Liver (tissue), 9 donors: ENCODE measurements around the gene NUDC. TPM values are rescaled to one million over a fixed set of nuclear protein-coding genes. Genes with fewer than 3 reads are reported as not detected.

Experiments
- DNase-seq: peaks from one replicate; pipeline ENCODE4 v3.0.0-alpha.2; 2017; ENCODE audit warnings: low spot score
- H3K27ac ChIP-seq, 2 donors: one replicate each; pipeline ENCODE4 v1.7.0; 2013; ENCODE audit warnings: inconsistent platforms in 2 of 2, low read length in 2 of 2, control low read depth in 1 of 2, low read depth in 1 of 2, mild to moderate bottlenecking in 1 of 2
- H3K27me3 ChIP-seq, 4 donors: one replicate each; pipeline versions ENCODE4 v1.6.1 to v1.7.0; 2013; ENCODE audit warnings: low read length in 3 of 4, inconsistent platforms in 1 of 4, mild to moderate bottlenecking in 1 of 4, moderate library complexity in 1 of 4; ENCODE audit not compliant: control insufficient read depth in 4 of 4, insufficient read depth in 4 of 4
- H3K36me3 ChIP-seq, 4 donors: one replicate each; pipeline versions ENCODE4 v1.6.1 to v1.7.0; 2013; ENCODE audit warnings: low read length in 3 of 4, mild to moderate bottlenecking in 3 of 4, low read depth in 1 of 4, moderate library complexity in 1 of 4; ENCODE audit not compliant: control insufficient read depth in 4 of 4, insufficient read depth in 3 of 4
- H3K4me1 ChIP-seq, 4 donors: one replicate each; pipeline versions ENCODE4 v1.6.1 to v1.7.0; 2013; ENCODE audit warnings: low read length in 3 of 4, mild to moderate bottlenecking in 3 of 4, moderate library complexity in 1 of 4; ENCODE audit not compliant: control insufficient read depth in 4 of 4, insufficient read depth in 4 of 4
- H3K4me3 ChIP-seq, 3 donors: one replicate each; pipeline versions ENCODE4 v1.6.1 to v1.7.0; 2013; ENCODE audit warnings: low read length in 3 of 3, control low read depth in 1 of 3, low read depth in 1 of 3, mild to moderate bottlenecking in 1 of 3
- H3K9ac ChIP-seq, 2 donors: one replicate each; pipeline ENCODE4 v1.7.0; 2013; ENCODE audit warnings: low read length in 2 of 2, mild to moderate bottlenecking in 2 of 2, moderate library complexity in 2 of 2, control low read depth in 1 of 2, low read depth in 1 of 2
- H3K9me3 ChIP-seq, 4 donors: one replicate each; pipeline versions ENCODE4 v1.6.1 to v1.7.0; 2013; ENCODE audit warnings: low read length in 3 of 4; ENCODE audit not compliant: control insufficient read depth in 4 of 4
- EGR1 ChIP-seq, 2 donors: IDR thresholded peaks; 2 replicates each; pipeline ENCODE4 v1.6.1; 2016 to 2018; ENCODE audit warnings: antibody characterized with exemption in 2 of 2, low read depth in 2 of 2
- FOXA1 ChIP-seq: IDR thresholded peaks from 2 replicates; pipeline ENCODE4 v1.6.1; 2016; ENCODE audit warnings: antibody characterized with exemption
- FOXA2 ChIP-seq: IDR thresholded peaks from 2 replicates; pipeline ENCODE4 v1.6.1; 2016; ENCODE audit warnings: antibody characterized with exemption
- GABPA ChIP-seq, 2 donors: IDR thresholded peaks in 1 of 2; conservative IDR thresholded peaks in 1 of 2; 2 replicates each; pipeline ENCODE4 v1.6.1; 2016; ENCODE audit warnings: antibody characterized with exemption in 2 of 2, mild to moderate bottlenecking in 1 of 2, moderate library complexity in 1 of 2
- HNF4A ChIP-seq, 2 donors: conservative IDR thresholded peaks; 2 replicates each; pipeline ENCODE4 v1.6.1; 2016; ENCODE audit warnings: antibody characterized with exemption in 2 of 2, mild to moderate bottlenecking in 2 of 2
- HNF4G ChIP-seq: IDR thresholded peaks from 2 replicates; pipeline ENCODE4 v1.6.1; 2016; ENCODE audit warnings: antibody characterized with exemption
- JUND ChIP-seq, 2 donors: IDR thresholded peaks; 2 replicates each; pipeline ENCODE4 v1.6.1; 2016; ENCODE audit warnings: antibody characterized with exemption in 2 of 2
- NR2F2 ChIP-seq: IDR thresholded peaks from 2 replicates; pipeline ENCODE4 v1.6.1; 2016; ENCODE audit warnings: antibody characterized with exemption
- RAD21 ChIP-seq, 2 donors: IDR thresholded peaks; 2 replicates each; pipeline ENCODE4 v1.6.1; 2016; ENCODE audit warnings: antibody characterized with exemption in 2 of 2, mild to moderate bottlenecking in 2 of 2
- RXRA ChIP-seq, 2 donors: IDR thresholded peaks; 2 replicates each; pipeline ENCODE4 v1.6.1; 2017 to 2018; ENCODE audit warnings: antibody characterized with exemption in 2 of 2, mild to moderate bottlenecking in 1 of 2
- SP1 ChIP-seq: IDR thresholded peaks from 2 replicates; pipeline ENCODE4 v1.6.1; 2018; ENCODE audit warnings: antibody characterized with exemption, mild to moderate bottlenecking
- TAF1 ChIP-seq: conservative IDR thresholded peaks from 2 replicates; pipeline ENCODE4 v1.6.1; 2016; ENCODE audit warnings: antibody characterized with exemption, mild to moderate bottlenecking
- YY1 ChIP-seq: IDR thresholded peaks from 2 replicates; pipeline ENCODE4 v1.6.1; 2016; ENCODE audit warnings: antibody characterized with exemption, mild to moderate bottlenecking
- WGBS: extraction: QIAGEN DNeasy Blood & Tissue Kit; methylation state at CpG from one replicate; pipeline ENCODE4 v1.1.7; 2013; 5-methylcytosine and 5-hydroxymethylcytosine counted together
- polyA plus RNA-seq, 2 donors: library from polyadenylated mRNA; stranded (reverse) in 1 of 2; unstranded in 1 of 2; fragments of 200-250 nt in 1 of 2; fragments of >200 nt in 1 of 2; fragmentation: Nextera tagmentation in 1 of 2; extraction: Ambion mirVana in 1 of 2; gene quantifications; one replicate each; pipeline versions ENCODE4 v1.2.1 to v1.2.3, GENCODE V29; 2013 to 2015
- total RNA-seq, 2 donors: library from RNA; depleted of rRNA; stranded (reverse); fragments of >200 nt; gene quantifications; one replicate each; pipeline ENCODE4 v1.2.3, GENCODE V29; 2014
- TF ChIP-seq, protein P1 (sequence below): IDR thresholded peaks from 2 replicates; pipeline ENCODE4 v1.6.1; 2016; ENCODE audit warnings: antibody characterized with exemption
- TF ChIP-seq, protein P2 (sequence below): IDR thresholded peaks from 2 replicates; pipeline ENCODE4 v1.6.1; 2016; ENCODE audit warnings: antibody characterized with exemption
- TF ChIP-seq, protein P3 (sequence below): fragments of 150-350 bp; IDR thresholded peaks from 2 replicates; pipeline ENCODE4 v1.5.1; 2017; ENCODE audit warnings: improper control_type of control experiment, low read depth, low read length; ENCODE audit not compliant: missing input control
- TF ChIP-seq, protein P4 (sequence below): IDR thresholded peaks from 2 replicates; pipeline ENCODE4 v1.6.1; 2016; ENCODE audit warnings: antibody characterized with exemption, mild to moderate bottlenecking
- TF ChIP-seq, protein P5 (sequence below): IDR thresholded peaks from 2 replicates; pipeline ENCODE4 v1.6.1; 2016; ENCODE audit warnings: antibody characterized with exemption
- donor health status: healthy.
- donor health status: healthy.
- donor health status: healthy.
- donor health status: healthy.
- donor health status: healthy.

NUDC gene
- total and polyA plus RNA-seq, 4 donors = 18.2 to 50.7 (median 36.2) TPM

DNA sequence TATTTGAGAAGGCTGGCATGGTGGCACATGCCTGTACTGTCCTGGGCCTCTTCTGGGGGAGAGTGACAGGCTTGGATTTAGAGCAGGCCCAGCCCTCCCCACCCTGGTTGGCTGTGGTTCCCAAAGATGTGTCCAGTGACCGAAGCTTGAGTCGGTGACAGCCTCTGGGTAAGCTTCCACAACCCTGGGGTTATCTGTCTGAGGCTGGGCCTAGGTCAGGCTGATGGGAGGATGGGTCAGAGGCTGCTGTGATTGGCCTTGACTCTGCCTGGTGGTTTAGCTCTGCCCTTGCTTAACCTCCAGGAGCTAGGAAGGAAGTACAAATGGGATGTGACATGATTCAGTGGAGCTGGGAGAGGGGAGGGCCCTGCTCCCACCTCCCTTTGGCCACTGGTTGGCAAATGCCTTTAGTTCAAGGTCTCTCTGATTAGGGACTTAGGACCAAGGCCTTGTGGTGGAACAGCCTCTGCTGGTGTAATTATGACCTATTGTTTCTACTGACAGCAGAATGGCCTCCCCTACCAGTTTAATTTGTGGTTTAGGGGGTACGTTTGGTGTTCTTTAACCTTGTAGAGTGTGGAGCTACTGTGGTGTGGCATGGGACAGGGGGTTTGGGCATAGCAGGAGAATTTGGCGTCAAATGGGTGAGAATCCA lies 16.6 kb downstream of the NUDC start:
- TF ChIP-seq, protein P1, sequence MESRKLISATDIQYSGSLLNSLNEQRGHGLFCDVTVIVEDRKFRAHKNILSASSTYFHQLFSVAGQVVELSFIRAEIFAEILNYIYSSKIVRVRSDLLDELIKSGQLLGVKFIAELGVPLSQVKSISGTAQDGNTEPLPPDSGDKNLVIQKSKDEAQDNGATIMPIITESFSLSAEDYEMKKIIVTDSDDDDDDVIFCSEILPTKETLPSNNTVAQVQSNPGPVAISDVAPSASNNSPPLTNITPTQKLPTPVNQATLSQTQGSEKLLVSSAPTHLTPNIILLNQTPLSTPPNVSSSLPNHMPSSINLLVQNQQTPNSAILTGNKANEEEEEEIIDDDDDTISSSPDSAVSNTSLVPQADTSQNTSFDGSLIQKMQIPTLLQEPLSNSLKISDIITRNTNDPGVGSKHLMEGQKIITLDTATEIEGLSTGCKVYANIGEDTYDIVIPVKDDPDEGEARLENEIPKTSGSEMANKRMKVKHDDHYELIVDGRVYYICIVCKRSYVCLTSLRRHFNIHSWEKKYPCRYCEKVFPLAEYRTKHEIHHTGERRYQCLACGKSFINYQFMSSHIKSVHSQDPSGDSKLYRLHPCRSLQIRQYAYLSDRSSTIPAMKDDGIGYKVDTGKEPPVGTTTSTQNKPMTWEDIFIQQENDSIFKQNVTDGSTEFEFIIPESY = peak; percentile 93
- TF ChIP-seq RAD21 (IDR thresholded peaks at IDR 0.05) (peak; percentile 47 to 63), YY1 (peak; percentile 87), JUND (IDR thresholded peaks at IDR 0.05) (peak; percentile 70 to 92), HNF4G (peak; percentile 90), TAF1 (peak; percentile 82), GABPA (IDR thresholded peaks at IDR 0.05 in 1 of 2, conservative IDR thresholded peaks at IDR 0.05 in 1 of 2) (peak in 1 of 2 donors; percentile 74), RXRA (IDR thresholded peaks at IDR 0.05) (peak; percentile 99 to 100), NR2F2 (peak; percentile 98), FOXA2 (peak; percentile 78), FOXA1 (peak; percentile 91), EGR1 (IDR thresholded peaks at IDR 0.05; ENCODE audit: low read depth in 2 of 2) (peak; percentile 36 to 91), HNF4A (conservative IDR thresholded peaks at IDR 0.05) (peak; percentile 97), SP1 (peak; percentile 99)
- TF ChIP-seq, protein P2, sequence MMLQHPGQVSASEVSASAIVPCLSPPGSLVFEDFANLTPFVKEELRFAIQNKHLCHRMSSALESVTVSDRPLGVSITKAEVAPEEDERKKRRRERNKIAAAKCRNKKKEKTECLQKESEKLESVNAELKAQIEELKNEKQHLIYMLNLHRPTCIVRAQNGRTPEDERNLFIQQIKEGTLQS = peak; percentile 58
- TF ChIP-seq, protein P3, sequence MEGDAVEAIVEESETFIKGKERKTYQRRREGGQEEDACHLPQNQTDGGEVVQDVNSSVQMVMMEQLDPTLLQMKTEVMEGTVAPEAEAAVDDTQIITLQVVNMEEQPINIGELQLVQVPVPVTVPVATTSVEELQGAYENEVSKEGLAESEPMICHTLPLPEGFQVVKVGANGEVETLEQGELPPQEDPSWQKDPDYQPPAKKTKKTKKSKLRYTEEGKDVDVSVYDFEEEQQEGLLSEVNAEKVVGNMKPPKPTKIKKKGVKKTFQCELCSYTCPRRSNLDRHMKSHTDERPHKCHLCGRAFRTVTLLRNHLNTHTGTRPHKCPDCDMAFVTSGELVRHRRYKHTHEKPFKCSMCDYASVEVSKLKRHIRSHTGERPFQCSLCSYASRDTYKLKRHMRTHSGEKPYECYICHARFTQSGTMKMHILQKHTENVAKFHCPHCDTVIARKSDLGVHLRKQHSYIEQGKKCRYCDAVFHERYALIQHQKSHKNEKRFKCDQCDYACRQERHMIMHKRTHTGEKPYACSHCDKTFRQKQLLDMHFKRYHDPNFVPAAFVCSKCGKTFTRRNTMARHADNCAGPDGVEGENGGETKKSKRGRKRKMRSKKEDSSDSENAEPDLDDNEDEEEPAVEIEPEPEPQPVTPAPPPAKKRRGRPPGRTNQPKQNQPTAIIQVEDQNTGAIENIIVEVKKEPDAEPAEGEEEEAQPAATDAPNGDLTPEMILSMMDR = no peak
- TF ChIP-seq, protein P4, sequence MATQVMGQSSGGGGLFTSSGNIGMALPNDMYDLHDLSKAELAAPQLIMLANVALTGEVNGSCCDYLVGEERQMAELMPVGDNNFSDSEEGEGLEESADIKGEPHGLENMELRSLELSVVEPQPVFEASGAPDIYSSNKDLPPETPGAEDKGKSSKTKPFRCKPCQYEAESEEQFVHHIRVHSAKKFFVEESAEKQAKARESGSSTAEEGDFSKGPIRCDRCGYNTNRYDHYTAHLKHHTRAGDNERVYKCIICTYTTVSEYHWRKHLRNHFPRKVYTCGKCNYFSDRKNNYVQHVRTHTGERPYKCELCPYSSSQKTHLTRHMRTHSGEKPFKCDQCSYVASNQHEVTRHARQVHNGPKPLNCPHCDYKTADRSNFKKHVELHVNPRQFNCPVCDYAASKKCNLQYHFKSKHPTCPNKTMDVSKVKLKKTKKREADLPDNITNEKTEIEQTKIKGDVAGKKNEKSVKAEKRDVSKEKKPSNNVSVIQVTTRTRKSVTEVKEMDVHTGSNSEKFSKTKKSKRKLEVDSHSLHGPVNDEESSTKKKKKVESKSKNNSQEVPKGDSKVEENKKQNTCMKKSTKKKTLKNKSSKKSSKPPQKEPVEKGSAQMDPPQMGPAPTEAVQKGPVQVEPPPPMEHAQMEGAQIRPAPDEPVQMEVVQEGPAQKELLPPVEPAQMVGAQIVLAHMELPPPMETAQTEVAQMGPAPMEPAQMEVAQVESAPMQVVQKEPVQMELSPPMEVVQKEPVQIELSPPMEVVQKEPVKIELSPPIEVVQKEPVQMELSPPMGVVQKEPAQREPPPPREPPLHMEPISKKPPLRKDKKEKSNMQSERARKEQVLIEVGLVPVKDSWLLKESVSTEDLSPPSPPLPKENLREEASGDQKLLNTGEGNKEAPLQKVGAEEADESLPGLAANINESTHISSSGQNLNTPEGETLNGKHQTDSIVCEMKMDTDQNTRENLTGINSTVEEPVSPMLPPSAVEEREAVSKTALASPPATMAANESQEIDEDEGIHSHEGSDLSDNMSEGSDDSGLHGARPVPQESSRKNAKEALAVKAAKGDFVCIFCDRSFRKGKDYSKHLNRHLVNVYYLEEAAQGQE = no peak
- TF ChIP-seq, protein P5, sequence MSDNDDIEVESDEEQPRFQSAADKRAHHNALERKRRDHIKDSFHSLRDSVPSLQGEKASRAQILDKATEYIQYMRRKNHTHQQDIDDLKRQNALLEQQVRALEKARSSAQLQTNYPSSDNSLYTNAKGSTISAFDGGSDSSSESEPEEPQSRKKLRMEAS = peak; percentile 99
- no peak overlapping the region for H3K9ac ChIP-seq
- peak; percentile 55 for DNase-seq
- H3K27me3 ChIP-seq = no peaks in the 10 kb centered on the region
- H3K9me3 ChIP-seq = no peaks in the 10 kb centered on the region
- WGBS = 29% methylated on average over 4 of the region's 4 CpGs
- H3K4me3 ChIP-seq = no peak overlapping the region
- peak overlapping the region; percentile 75 to 91 for H3K27ac ChIP-seq
- H3K4me1 ChIP-seq = peaks cover 20 to 41% (median 33%) of the 10 kb centered on the region in 4 donors
- peaks cover 7 to 17% (median 11%) of the 10 kb centered on the region in 4 donors for H3K36me3 ChIP-seq
